ENCODE measurements around the gene MROH2B.
"Not testable (repeated sequence)": the region's sequence is repeated elsewhere in the genome, so short reads cannot be mapped to it uniquely, and the experiment has no call there.

The MROH2B gene

DNA sequence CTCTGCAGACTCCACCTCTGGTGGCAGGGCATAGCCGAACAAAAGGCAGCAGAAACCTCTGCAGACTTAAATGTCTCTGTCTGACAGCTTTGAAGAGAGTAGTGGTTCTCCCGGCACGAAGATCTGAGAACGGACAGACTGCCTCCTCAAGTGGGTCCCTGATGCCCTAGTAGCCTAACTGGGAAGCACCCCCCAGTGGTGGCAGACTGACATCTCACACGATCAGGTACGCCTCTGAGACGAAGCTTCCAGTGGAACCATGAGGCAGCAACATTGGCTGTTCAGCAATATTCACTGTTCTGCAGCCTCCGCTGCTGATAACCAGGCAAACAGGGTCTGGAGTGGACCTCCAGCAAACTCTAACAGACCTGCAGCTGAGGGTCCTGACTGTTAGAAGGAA, 48.5 kb downstream of the MROH2B start:
- not testable (repeated sequence) for DNase-seq (ENCODE audit: low read depth in 2 of 2)

DNA sequence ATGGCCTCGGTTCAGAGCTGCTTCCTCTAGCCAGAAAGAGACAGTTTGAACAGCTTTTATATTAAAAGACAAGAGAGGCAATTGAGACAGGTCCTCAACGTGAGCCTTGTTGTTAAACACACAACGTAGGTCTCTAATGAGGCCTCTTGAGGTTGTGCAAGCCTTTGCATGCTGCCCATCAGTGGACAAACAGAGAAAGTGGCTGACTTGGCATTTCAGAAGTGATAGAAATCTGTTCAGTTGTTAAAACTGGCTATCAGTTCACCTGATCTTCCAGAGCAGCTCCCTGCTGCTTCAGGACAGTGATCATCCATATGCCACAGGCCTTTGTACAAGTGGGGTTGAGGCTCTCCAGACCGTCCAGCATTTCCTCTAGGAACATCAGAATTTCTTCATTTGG, 58.8 kb downstream of the MROH2B start:
- DNase-seq (ENCODE audit: low read depth in 2 of 2), result no peak

DNA sequence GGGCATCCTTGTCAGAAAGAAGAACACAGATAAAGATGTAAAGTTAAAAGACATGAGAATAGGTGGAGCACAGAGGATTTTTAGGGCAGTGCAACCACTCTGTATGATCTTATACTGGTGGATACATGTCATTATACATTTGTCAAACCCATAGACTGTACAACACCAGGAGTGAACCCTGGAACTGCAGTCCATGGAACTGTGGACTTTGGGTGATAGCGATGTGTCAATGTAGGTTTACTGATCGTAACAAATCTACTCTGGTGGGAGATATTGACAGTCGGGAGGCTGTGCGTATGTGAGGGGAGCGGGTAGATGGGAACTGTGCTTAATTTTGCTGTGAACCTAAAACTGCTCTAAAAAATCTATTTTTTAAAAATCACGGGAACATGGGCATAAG, 60.6 kb downstream of the MROH2B start:
- no peak for DNase-seq (ENCODE audit: low read depth in 2 of 2)

DNA sequence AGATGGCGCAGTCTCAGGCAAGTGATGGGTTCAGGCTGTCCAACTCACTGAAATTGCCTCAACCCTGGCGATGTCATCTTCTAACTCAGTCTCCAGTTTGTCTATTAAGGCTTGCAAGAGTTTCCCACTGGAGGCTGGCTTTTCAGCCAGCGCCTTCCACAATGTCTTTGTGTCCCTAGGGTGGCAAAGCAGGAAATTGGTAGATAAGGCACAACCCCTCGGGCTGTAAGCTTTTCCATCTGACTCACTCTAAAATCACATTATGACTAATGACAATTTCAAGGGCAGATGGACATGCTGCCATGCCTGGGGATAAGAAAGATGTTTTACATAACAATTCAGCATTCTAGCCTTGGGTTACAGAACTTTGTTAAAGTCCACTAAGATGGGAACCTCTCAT, 61.9 kb downstream of the MROH2B start:
- DNase-seq (ENCODE audit: low read depth in 2 of 2), result no peak

DNA sequence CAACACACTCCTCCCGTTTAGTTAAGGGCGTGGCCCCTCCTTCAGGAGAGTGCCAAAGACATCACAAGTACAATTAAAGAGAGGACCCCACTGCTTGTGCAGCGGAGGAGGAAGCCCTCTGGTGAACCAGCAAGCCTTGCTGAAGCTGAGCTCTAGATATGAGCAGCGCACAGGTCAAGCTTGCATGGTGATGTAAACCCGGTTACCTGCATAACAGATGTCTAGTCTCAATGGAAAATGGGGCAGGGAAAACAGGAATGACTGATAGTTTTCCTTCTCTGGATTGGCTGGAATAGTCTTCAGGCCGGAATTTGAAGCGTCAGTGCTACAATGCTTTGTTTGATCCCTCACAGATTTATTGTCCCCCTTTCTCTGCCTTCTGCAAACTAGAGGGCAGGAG, 66.2 kb downstream of the MROH2B start:
- DNase-seq (ENCODE audit: low read depth in 2 of 2), result no peak

DNA sequence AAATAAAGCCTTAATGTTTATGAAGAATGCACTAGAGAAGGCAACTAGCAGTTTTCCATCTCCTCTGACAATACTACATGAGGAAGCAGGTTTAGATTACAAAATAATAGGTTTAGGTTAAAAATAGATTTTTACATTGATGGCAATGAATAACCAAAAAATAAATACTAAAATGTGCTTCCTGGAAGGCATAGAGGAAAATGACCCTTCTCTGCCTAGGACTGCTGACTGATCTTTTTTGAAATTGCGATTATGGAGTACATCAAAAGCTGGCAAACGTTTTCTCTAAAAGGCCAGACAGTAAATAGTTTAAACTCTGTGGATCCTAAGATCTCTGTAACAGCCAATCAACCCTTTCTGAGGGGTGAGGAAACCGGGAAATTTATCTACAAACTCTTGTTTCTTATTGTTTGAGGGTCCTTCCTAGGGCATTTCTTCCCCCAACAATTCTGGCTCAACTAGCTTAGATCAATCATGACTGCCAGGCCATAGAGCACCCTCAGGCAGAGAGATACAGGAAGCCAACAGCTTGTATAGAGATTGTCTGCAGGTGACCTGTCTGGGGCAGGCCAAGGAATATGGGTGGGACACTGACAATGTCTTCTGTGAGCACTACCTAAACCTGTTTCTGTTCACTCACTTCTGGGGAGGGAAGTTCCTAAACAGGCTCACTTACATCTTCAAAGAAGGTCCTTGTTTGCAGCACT, 67.3 kb downstream of the MROH2B start:
- DNase-seq (ENCODE audit: low read depth in 2 of 2), result no peak

DNA sequence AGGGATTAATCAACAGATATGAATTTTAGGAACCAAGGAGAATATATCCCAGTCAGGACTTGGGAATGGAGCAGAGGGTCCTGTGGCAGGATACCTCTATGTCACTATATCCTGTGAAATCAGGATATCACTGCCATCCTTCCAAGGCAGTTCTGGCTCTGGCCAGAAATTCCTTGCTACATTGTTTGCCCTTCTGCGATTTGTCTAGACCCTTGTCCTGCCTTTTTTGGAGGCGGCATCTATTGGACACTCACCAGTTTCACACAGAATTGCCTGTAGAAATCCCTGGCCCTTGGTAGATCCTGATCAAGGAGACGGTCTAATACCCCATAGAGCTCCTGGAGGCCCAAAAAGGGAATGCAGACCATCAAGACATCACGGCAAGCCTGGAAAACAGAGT, 71.2 kb downstream of the MROH2B start:
- DNase-seq (ENCODE audit: low read depth in 2 of 2), result no peak

DNA sequence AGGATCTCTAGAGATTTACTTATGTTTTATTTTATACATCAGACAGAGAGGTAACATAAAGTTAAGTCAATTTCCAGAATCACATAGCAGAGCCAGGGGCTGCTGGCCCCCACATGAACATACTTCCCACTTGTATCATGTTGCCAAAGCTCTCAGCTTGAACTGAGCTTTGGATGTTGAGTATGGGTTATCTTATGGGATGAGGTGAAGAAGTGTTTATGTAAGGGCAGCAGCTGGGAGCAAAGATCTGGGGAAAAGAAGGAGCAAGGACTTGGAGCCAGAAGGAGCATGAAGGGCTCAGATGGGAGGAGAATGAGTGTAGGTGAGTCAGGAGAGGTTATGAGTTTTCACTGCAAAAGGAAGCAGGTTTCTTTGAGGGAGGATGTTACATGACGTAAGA, 72.0 kb downstream of the MROH2B start:
- no peak for DNase-seq (ENCODE audit: low read depth in 2 of 2)

DNA sequence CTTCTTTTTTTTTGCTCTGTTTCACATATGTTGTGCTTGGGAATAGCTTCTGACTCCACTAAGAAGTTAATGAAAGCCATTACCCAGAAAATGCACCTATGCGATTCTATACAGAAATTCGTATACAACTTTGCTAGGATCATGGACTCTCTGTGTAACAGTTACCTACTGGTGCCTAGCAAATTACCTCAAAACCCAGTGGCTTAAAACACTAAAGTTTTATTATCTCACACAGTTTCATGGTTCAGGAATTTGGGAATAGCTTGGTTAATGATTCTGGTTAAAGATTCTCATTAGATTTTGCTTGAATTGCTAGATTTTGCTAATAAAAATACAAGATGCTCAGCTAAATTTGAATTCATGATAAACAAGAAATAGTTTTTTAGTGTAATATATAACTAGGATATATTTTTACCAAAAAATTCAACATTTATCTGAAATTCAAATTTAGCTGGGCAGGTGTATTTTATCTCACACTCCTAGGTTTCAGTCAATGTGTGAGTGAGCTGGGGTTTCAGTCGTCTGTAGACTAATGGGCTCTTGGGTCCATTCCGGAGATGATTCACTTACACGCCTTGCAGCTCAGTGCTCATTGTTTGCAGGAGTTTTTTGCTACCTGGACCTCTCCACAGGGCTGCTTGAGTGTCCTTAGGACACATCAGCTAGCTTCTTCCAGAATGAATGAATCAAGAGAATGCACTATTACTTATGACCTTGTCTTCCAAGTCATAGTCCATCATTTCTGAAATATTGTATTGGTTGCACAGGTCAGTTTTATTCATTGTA, 75.1 kb downstream of the MROH2B start:
- no peak for DNase-seq (ENCODE audit: low read depth in 2 of 2)

DNA sequence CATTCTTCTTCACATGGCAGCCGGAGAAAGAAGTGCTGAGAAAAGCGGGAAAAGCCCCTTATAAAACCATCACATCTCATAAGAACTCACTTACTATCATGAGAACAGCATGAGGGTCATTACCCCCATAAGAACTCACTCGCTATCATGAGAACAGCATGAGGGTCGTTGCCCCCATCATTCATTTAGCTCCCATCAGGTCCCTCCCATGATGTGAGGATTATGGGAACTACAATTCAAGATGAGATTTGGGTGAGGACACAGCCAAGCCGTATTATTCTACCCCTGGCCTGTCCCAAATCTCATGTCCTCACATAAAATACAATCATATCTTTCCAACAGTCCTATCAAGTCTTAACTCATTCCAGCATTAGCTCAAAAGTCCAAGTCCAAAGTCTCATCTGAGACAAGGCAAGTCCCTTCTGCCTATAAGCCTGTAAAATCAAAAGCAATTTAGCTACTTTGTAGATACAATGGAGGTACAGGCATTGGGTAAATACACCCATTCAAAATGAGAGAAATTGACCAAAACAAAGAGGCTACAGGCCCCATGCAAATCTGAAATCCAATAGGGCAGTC, 79.1 kb downstream of the MROH2B start:
- DNase-seq (ENCODE audit: low read depth in 2 of 2), result no peak

DNA sequence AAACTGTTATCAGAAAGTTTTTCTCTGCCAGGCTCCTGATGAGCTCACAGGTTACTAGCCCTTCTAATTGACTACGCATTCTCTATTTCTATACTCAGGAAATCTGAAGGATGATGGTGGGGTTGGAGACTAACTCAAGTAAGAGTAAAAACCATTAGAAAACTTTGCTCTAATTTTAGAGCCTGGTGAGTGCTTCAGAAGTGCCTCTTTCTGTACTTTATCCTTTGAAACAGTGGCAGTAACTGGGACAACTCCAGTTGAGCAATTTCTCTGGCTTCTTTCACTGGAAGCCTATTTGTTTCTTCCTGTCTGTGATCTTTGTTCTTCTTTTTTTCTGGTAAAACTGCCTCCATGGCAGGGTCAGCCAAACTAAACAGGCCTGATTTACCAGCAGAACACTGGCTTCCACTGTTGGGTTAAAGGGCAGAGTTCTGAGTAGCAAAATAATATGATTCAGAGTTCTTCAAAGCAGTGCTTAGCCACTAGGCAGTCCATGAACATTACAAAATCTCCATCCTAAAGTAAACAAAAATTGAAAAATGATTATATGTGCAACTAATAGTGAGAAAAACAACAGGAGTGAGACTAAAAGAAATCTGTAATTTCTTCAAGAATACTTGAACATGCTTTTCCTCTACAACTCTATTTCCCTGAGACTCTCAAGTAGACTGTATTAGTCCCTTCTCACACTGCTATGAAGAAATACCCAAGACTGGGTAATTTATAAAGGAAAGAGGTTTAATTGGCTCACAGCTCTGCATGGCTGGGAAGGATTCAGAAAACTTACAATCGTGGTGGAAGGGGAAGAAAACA, 79.8 kb downstream of the MROH2B start:
- DNase-seq (ENCODE audit: low read depth in 2 of 2), result no peak

DNA sequence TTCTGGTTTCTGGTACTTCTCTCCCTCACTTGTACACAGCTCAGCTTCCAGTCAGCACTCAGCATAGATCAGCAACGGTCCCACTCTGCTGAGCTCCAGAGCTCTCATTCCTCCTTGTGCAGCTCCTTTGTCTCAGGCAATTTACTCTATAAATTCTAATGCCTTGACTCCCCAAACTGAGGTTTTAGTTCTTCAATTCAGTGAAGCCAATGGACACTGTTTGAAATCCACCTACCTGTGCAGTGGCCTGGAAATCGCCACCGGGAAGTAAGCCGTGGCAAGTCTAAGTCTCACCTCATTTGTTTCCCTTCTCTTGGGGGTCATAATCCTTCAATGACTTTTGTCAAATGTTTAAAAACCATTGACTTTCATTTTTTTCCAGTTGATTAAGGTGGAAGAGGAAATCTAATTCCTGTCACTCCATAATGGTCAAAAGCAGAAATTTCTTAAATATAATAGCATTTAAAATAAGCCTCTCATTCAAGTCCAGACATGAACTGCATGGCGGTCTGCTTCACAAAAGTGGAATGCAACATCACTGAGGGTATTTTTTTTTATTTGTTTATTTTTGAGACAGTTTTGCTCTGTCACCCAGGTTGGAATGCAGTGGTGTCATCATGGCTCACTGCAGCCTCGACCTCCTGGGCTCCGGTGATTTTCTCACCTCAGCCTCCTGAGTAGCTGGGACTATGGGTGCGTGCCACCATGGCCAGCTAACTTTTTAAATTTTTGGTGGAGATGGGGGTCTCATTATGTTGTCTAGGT, 82.2 kb downstream of the MROH2B start:
- no peak for DNase-seq (ENCODE audit: low read depth in 2 of 2)

DNA sequence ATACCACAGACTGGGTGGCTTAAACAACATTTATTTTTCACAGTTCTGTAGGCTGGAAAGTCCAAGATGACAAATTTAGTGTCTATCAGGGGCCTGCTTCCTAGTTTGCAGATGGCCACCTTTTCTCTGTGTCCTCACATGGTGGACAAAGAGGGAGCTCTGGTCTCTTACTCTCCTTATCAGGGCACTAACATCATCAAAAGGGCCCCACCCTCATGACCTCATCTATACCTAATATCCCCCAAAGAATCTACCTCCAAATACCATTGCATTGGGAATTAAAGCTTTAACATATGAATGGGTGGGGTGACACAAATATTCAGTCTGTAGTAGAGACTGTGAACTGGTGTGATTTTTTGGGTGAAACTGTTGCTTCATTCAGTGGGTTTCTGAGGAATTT, 83.8 kb downstream of the MROH2B start:
- no peak for DNase-seq (ENCODE audit: low read depth in 2 of 2)

DNA sequence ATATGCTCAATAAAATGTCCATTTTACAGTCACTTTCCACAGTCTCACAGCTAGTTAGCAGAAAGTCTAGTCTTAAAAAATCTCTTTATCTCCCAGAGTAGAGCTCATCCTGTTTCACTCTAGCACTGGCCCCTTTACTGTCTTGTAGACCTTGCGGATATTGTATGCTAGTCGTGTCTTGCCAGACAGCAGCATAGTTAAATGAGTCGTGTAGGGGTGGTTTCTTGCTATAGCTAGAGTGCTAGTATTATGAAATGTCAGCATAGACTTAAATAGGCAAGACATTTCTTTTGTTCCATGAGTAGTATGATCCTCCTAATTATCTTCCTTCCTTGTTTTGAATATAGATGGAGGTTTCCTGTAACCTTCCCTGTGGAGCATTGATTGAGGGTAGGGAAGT, 84.5 kb downstream of the MROH2B start:
- no peak for DNase-seq (ENCODE audit: low read depth in 2 of 2)

DNA sequence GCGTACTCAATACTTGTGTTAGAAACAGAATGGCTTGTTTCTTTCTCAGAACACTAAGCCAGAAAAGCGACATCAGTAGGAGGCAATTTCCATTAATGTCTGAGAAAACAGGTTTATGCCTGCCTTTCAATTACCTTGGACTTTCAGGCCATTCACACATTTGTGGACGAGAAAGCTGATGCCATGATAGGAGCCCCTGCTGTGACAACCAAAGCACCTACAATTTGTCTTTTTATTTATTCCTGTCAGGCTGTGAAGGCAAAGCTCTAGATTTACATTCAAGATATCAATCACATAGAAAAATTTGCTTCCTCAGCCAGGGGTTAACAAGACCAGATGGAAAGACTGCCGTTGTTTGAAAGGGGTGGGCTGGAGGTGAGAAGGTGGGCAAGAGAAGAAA, 85.6 kb downstream of the MROH2B start:
- no peak for DNase-seq (ENCODE audit: low read depth in 2 of 2)

DNA sequence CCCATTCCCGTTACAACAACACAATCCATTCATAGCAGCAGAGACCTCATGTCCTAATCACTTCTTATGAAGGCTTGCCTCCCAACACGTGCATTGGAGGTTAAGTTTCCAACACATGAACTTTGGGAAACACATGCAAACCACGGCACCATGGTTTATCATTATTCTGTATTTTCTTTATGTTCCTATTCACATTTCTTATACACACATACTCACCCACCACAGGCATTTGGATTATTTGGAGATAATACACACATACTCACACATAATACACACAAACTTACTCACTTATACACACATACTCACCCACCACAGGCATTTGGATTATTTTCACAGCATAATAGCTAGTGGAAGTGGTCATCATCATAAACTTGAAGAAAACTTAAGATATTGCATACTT, 86.3 kb downstream of the MROH2B start:
- DNase-seq (ENCODE audit: low read depth in 2 of 2), result no peak

DNA sequence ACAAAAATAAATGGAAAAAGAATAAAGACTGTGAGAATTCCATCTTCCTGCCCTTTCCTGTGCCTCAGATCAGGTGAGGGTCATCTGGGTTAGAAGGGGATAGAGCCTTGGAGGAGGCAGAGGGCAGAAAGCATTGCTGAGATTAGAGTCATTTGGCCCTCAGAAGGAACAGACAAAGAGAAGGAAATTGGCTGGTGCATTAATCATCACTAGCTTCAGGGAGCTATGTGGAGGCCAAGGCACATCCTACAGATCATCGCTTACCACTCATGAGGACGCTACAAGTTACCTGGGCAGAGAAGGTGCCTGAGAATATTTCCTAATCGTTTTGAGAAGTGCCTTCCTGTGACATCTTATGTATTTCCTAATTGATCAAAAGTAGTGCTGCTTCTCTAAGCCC, 87.4 kb downstream of the MROH2B start:
- DNase-seq (ENCODE audit: low read depth in 2 of 2), result no peak

DNA sequence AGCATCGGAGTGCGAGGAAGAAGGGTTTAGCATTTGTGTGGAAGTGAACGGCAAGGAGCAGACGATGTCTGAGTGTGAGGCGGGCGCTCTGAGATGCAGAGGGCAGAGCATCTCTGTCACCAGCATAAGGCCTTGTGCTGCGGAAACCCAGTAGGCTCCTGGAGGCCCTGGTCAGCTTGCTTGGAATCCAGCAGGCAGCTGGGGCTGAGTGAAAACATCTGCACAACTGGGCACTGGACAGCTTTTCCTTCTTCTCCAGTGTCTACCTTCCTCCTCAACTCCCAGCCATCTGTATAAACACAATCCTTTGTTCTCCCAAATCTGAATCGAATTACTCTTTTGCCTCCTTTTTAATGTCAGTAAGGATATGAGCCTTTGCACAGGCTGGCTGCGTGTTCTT, 89.7 kb downstream of the MROH2B start:
- DNase-seq (ENCODE audit: low read depth in 2 of 2), result no peak

DNA sequence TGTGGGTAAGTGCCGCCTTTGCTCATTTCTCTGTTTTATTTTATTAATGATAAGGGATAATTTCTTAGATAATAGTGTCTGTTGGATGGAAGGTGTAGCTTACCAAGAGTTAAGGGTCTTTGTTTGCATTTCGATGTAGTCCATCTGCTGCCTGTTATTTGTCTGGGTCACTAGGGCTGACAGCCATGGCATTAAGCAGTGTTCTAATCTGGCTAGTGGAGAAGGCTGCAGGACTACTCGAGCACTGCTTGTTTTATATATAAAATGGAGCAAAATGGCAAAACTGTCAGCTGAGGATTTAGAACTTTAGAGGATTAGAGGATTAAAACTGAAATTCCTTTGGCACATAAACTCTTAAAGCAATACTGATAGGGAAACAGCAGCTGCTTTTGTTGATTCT, 94.3 kb downstream of the MROH2B start:
- DNase-seq (ENCODE audit: low read depth in 2 of 2), result no peak

DNA sequence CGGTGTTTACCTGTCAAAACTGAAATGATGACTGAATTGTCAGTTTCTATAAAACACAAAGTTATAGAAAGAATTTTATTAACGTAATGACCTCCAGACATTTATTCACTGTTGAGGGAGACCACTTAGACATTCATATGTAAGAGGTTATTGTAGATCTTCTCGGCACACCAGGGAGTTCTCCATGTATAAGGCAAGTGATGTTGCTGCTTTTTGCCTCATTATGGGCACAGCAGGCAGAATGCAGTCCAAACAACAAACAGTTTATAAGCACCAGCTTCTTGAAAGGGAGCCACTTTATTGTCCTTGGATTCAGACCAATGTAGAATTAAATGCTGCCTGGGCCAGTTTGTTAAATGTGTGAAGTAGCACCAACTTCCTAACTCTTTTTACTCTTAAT, 95.1 kb downstream of the MROH2B start:
- DNase-seq (ENCODE audit: low read depth in 2 of 2), result no peak

DNA sequence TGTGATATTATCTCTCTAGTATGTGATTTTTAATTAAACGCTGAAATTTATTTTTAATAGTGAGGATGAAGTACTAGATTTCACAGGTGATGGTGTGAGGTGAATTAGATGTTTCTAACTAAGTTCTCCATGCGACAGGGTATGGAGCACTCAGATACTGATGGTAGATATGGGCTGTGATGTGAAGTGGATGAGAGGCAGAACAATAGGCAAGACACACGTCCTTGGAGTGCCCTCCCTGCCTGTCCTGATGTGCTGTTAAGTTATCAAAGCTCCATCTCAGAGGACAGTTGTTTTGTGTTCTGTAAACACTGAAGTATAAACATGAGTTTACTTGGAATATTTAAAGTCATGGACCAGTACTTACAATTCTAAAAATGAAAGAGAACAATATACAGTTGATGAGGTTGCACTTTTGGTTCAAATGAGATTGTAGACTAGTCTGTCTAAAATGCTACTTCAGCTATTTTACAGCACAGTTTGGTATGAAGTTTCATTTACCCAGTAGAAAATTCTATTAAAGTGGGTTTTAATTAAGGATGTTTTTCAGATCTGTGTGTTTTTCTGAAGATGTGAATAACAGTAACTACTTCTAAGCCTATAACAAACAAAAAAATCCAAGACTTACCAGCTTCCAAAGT, 97.7 kb downstream of the MROH2B start:
- no peak for DNase-seq (ENCODE audit: low read depth in 2 of 2)
